ENCODE data around the gene SLC22A23.

Gene SLC22A23

GRCh38 chr6:3419624-3420272 is 37.1 kb downstream of the SLC22A23 start:
- DNase-seq: peak; percentile 20

GRCh38 chr6:3418496-3419060 is 38.3 kb downstream of the SLC22A23 start:
- no peak for DNase-seq

GRCh38 chr6:3417473-3417872 is 39.4 kb downstream of the SLC22A23 start:
- DNase-seq: no peak

GRCh38 chr6:3415490-3415889 is 41.4 kb downstream of the SLC22A23 start:
- no peak for DNase-seq

- no peak for DNase-seq
Observed at GRCh38 chr6:3415082-3415453, 41.8 kb downstream of the SLC22A23 start.

- DNase-seq: no peak
Observed at GRCh38 chr6:3414327-3415081, 42.3 kb downstream of the SLC22A23 start.

- DNase-seq: no peak
Observed at GRCh38 chr6:3413592-3413991, 43.3 kb downstream of the SLC22A23 start.

GRCh38 chr6:3412779-3413500 is 43.9 kb downstream of the SLC22A23 start:
- no peak for DNase-seq

- no peak for DNase-seq
Observed at GRCh38 chr6:3411967-3412778, 44.7 kb downstream of the SLC22A23 start.

GRCh38 chr6:3410385-3411360 is 46.2 kb downstream of the SLC22A23 start:
- DNase-seq: peak; percentile 67

GRCh38 chr6:3409699-3410384 is 47.0 kb downstream of the SLC22A23 start:
- DNase-seq: no peak

- DNase-seq: no peak
Observed at GRCh38 chr6:3408665-3409064, 48.2 kb downstream of the SLC22A23 start.

GRCh38 chr6:3407840-3408239 is 49.0 kb downstream of the SLC22A23 start:
- no peak for DNase-seq

GRCh38 chr6:3406891-3407809 is 49.7 kb downstream of the SLC22A23 start:
- no peak for DNase-seq

GRCh38 chr6:3406362-3406821 is 50.5 kb downstream of the SLC22A23 start:
- no peak for DNase-seq

GRCh38 chr6:3405679-3406078 is 51.2 kb downstream of the SLC22A23 start:
- DNase-seq: no peak

- no peak for DNase-seq
Observed at GRCh38 chr6:3405182-3405518, 51.7 kb downstream of the SLC22A23 start.

GRCh38 chr6:3403238-3404173 is 53.3 kb downstream of the SLC22A23 start:
- no peak for DNase-seq

All from COR-L47 (cell line).